Activated T-cell treated with anti-CD3 and anti-CD28 coated beads, Interleukin-2, amount 50 U/mL, for 72 hours (primary cell): ENCODE measurements around the gene C3orf18. TPM values are rescaled to one million over a fixed set of nuclear protein-coding genes. Genes with fewer than 3 reads are reported as not detected.
A peak's percentile ranks its signal among the peaks of the same experiment; 100 is the strongest.

ENCODE experiments used
- ATAC-seq, 2 donors: fragments of 150-1000 bp; cut with Tn5 transposase; replicated peaks in 1 of 2; 2 replicates each; pipeline ENCODE4 v1.10.0; 2021; ENCODE audit warnings: moderate library complexity in 2 of 2, mild to moderate bottlenecking in 1 of 2
- DNase-seq, 2 donors: peaks; one replicate each; pipeline ENCODE4 v3.0.0; 2021 to 2022; ENCODE audit warnings: mixed read lengths in 1 of 2
- H3K27ac Mint-ChIP-seq: one replicate; pipeline ENCODE4 v1.8.0; 2022; ENCODE audit warnings: mild to moderate bottlenecking, moderate library complexity, mixed read lengths
- H3K27me3 Mint-ChIP-seq: one replicate; pipeline ENCODE4 v1.8.0; 2022; ENCODE audit warnings: low read depth, mixed read lengths
- H3K36me3 Mint-ChIP-seq, 2 donors: one replicate each; pipeline ENCODE4 v1.8.0; 2022; ENCODE audit warnings: mixed read lengths in 2 of 2, mild to moderate bottlenecking in 1 of 2; ENCODE audit not compliant: insufficient read depth in 2 of 2
- H3K4me1 Mint-ChIP-seq: one replicate; pipeline ENCODE4 v1.8.0; 2022; ENCODE audit warnings: low read depth, mixed read lengths
- H3K4me3 Mint-ChIP-seq, 2 donors: one replicate each; pipeline ENCODE4 v1.8.0; 2022; ENCODE audit warnings: mild to moderate bottlenecking in 2 of 2, mixed read lengths in 2 of 2, moderate library complexity in 2 of 2
- H3K9me3 Mint-ChIP-seq, 2 donors: one replicate each; pipeline ENCODE4 v1.8.0; 2022; ENCODE audit warnings: mixed read lengths in 2 of 2
- total RNA-seq, 2 donors: library from RNA; stranded (reverse); gene quantifications; one replicate each; pipeline ENCODE4 v1.2.3, GENCODE V29; 2022

The C3orf18 gene
- total RNA-seq, 2 donors from 2014 or later, result 22.7 to 32.5 TPM

- H3K27me3 Mint-ChIP-seq, result peaks cover 48% of the 10 kb centered on the region
- ATAC-seq (no peak), DNase-seq (no peak)
- no peak overlapping the region for H3K4me3 Mint-ChIP-seq
- H3K36me3 Mint-ChIP-seq, result no peaks in the 10 kb centered on the region
- H3K9me3 Mint-ChIP-seq, result no peaks in the 10 kb centered on the region
- peaks cover 7% of the 10 kb centered on the region for H3K4me1 Mint-ChIP-seq
- no peak overlapping the region for H3K27ac Mint-ChIP-seq
These were observed 35.4 kb downstream of the C3orf18 start for GRCh38 chr3:50532062-50532705.

- no peaks in the 10 kb centered on the region for H3K9me3 Mint-ChIP-seq
- no peak overlapping the region for H3K27ac Mint-ChIP-seq
- peaks cover 9% of the 10 kb centered on the region for H3K4me1 Mint-ChIP-seq
- ATAC-seq (peak; percentile 31 to 42), DNase-seq (no peak)
- no peaks in the 10 kb centered on the region for H3K36me3 Mint-ChIP-seq
- H3K4me3 Mint-ChIP-seq, result no peak overlapping the region
- H3K27me3 Mint-ChIP-seq, result peaks cover 38% of the 10 kb centered on the region
These were observed 36.3 kb downstream of the C3orf18 start for GRCh38 chr3:50531201-50531600.

- no peak overlapping the region for H3K27ac Mint-ChIP-seq
- no peak overlapping the region for H3K4me3 Mint-ChIP-seq
- no peaks in the 10 kb centered on the region for H3K36me3 Mint-ChIP-seq
- H3K27me3 Mint-ChIP-seq, result peaks cover 33% of the 10 kb centered on the region
- peaks cover 17% of the 10 kb centered on the region for H3K4me1 Mint-ChIP-seq
- no peak for ATAC-seq
- H3K9me3 Mint-ChIP-seq, result no peaks in the 10 kb centered on the region
- no peak for DNase-seq
These were observed 37.3 kb downstream of the C3orf18 start for GRCh38 chr3:50530001-50530970.

GRCh38 chr3:50525987-50526386 is 41.6 kb downstream of the C3orf18 start:
- ATAC-seq (peak; percentile 88 to 94), DNase-seq (peak; percentile 69 to 81)
- Mint-ChIP-seq H3K4me3 (no peak overlapping the region), H3K27ac (no peak overlapping the region), H3K4me1 (peaks cover 10% of the 10 kb centered on the region), H3K36me3 (no peaks in the 10 kb centered on the region), H3K27me3 (peaks cover 17% of the 10 kb centered on the region), H3K9me3 (no peaks in the 10 kb centered on the region)

- Mint-ChIP-seq H3K27ac (no peak overlapping the region), H3K36me3 (no peaks in the 10 kb centered on the region), H3K4me3 (no peak overlapping the region), H3K27me3 (peaks cover 17% of the 10 kb centered on the region), H3K4me1 (peaks cover 10% of the 10 kb centered on the region), H3K9me3 (no peaks in the 10 kb centered on the region)
- ATAC-seq (no peak), DNase-seq (no peak)
These were observed 42.2 kb downstream of the C3orf18 start for GRCh38 chr3:50525191-50525910.

- Mint-ChIP-seq H3K27ac (no peak overlapping the region), H3K9me3 (no peaks in the 10 kb centered on the region), H3K4me3 (no peak overlapping the region), H3K36me3 (no peaks in the 10 kb centered on the region), H3K4me1 (peaks cover 10% of the 10 kb centered on the region), H3K27me3 (peaks cover 14% of the 10 kb centered on the region)
- DNase-seq (no peak), ATAC-seq (no peak)
These were observed 42.8 kb downstream of the C3orf18 start for GRCh38 chr3:50524746-50525145.

GRCh38 chr3:50523279-50523811 is 44.2 kb downstream of the C3orf18 start:
- Mint-ChIP-seq H3K4me1 (peaks cover 16% of the 10 kb centered on the region), H3K36me3 (no peaks in the 10 kb centered on the region), H3K27me3 (peaks cover 7% of the 10 kb centered on the region), H3K27ac (no peak overlapping the region), H3K4me3 (no peak overlapping the region), H3K9me3 (no peaks in the 10 kb centered on the region)
- no peak for ATAC-seq
- no peak for DNase-seq

GRCh38 chr3:50521572-50521971 is 46.0 kb downstream of the C3orf18 start:
- H3K9me3 Mint-ChIP-seq, result no peaks in the 10 kb centered on the region
- H3K27me3 Mint-ChIP-seq, result peaks cover 11% of the 10 kb centered on the region
- no peak overlapping the region for H3K4me3 Mint-ChIP-seq
- no peak for DNase-seq
- H3K36me3 Mint-ChIP-seq, result no peaks in the 10 kb centered on the region
- H3K4me1 Mint-ChIP-seq, result peaks cover 18% of the 10 kb centered on the region
- no peak for ATAC-seq
- H3K27ac Mint-ChIP-seq, result no peak overlapping the region

- Mint-ChIP-seq H3K9me3 (no peaks in the 10 kb centered on the region), H3K4me1 (peaks cover 17% of the 10 kb centered on the region), H3K36me3 (no peaks in the 10 kb centered on the region), H3K27me3 (peaks cover 14% of the 10 kb centered on the region), H3K27ac (no peak overlapping the region), H3K4me3 (no peak overlapping the region)
- no peak for DNase-seq
- ATAC-seq, result no peak
These were observed 46.7 kb downstream of the C3orf18 start for GRCh38 chr3:50520849-50521248.

GRCh38 chr3:50519471-50520089 is 48.0 kb downstream of the C3orf18 start:
- Mint-ChIP-seq H3K27me3 (peaks cover 14% of the 10 kb centered on the region), H3K36me3 (no peaks in the 10 kb centered on the region), H3K4me1 (peaks cover 12% of the 10 kb centered on the region), H3K27ac (no peak overlapping the region), H3K9me3 (no peaks in the 10 kb centered on the region), H3K4me3 (no peak overlapping the region)
- peak; percentile 77 to 82 for DNase-seq
- peak; percentile 79 to 81 for ATAC-seq

- H3K9me3 Mint-ChIP-seq, result no peaks in the 10 kb centered on the region
- H3K4me3 Mint-ChIP-seq, result no peak overlapping the region
- no peak for DNase-seq
- H3K4me1 Mint-ChIP-seq, result peaks cover 12% of the 10 kb centered on the region
- no peaks in the 10 kb centered on the region for H3K36me3 Mint-ChIP-seq
- peaks cover 14% of the 10 kb centered on the region for H3K27me3 Mint-ChIP-seq
- no peak for ATAC-seq
- H3K27ac Mint-ChIP-seq, result no peak overlapping the region
These were observed 49.1 kb downstream of the C3orf18 start for GRCh38 chr3:50518436-50518835.

- Mint-ChIP-seq H3K9me3 (no peaks in the 10 kb centered on the region), H3K27ac (no peak overlapping the region), H3K4me1 (peaks cover 12% of the 10 kb centered on the region), H3K36me3 (no peaks in the 10 kb centered on the region), H3K4me3 (no peak overlapping the region), H3K27me3 (peaks cover 14% of the 10 kb centered on the region)
- no peak for ATAC-seq
- no peak for DNase-seq
These were observed 49.8 kb downstream of the C3orf18 start for GRCh38 chr3:50517721-50518206.
